NT2/D1 (cell line): Measurements from ENCODE around the gene GLIS2.

Experiments used
- DNase-seq: peaks from one replicate; pipeline ENCODE4 v3.0.0-alpha.2; 2011; ENCODE audit warnings: low read depth, low spot score
- H3K27me3 ChIP-seq: 2 replicates; pipeline ENCODE4 v1.6.0; 2011; ENCODE audit warnings: mild to moderate bottlenecking; ENCODE audit not compliant: insufficient read length, insufficient read depth
- H3K36me3 ChIP-seq: 2 replicates; pipeline ENCODE4 v1.6.1; 2011; ENCODE audit warnings: mild to moderate bottlenecking, low read length, mixed read lengths; ENCODE audit not compliant: insufficient read depth, insufficient read length
- H3K4me1 ChIP-seq: 2 replicates; pipeline ENCODE4 v1.5.1; 2011; ENCODE audit not compliant: insufficient read depth, insufficient read length
- H3K4me3 ChIP-seq: 2 replicates; pipeline ENCODE4 v1.5.1; 2011; ENCODE audit warnings: low read depth; ENCODE audit not compliant: insufficient read length
- H3K9ac ChIP-seq: 2 replicates; pipeline ENCODE4 v1.6.0; 2011; ENCODE audit warnings: low read depth; ENCODE audit not compliant: insufficient read length
- H3K9me3 ChIP-seq: 2 replicates; pipeline ENCODE4 v1.5.1; 2011; ENCODE audit warnings: mild to moderate bottlenecking, low read length; ENCODE audit not compliant: insufficient read depth
- SUZ12 ChIP-seq: IDR thresholded peaks from 2 replicates; pipeline ENCODE4 v1.6.1; 2011; ENCODE audit not compliant: insufficient read length, insufficient read depth; ENCODE audit errors: extremely low read depth
- YY1 ChIP-seq: IDR thresholded peaks from 2 replicates; pipeline ENCODE4 v1.6.1; 2011; ENCODE audit not compliant: insufficient read length, insufficient read depth
- ZNF274 ChIP-seq: IDR thresholded peaks from 2 replicates; pipeline ENCODE4 v1.6.1; 2011; ENCODE audit warnings: mild to moderate bottlenecking, low read depth, low read length

The GLIS2 gene

GRCh38 chr16:4381935-4382794 is 66.3 kb downstream of the GLIS2 start:
- H3K9me3 ChIP-seq = no peaks in the 10 kb centered on the region
- TF ChIP-seq YY1 = no peak
- TF ChIP-seq ZNF274 = no peak
- no peak for TF ChIP-seq SUZ12
- DNase-seq = no peak
- H3K36me3 ChIP-seq = peaks cover 69% of the 10 kb centered on the region
- no peaks in the 10 kb centered on the region for H3K27me3 ChIP-seq
- no peak overlapping the region for H3K9ac ChIP-seq
- peaks cover 44% of the 10 kb centered on the region for H3K4me1 ChIP-seq
- H3K4me3 ChIP-seq = no peak overlapping the region

GRCh38 chr16:4382795-4383357 is 67.0 kb downstream of the GLIS2 start:
- no peaks in the 10 kb centered on the region for H3K9me3 ChIP-seq
- no peak for TF ChIP-seq YY1
- no peak for TF ChIP-seq SUZ12
- TF ChIP-seq ZNF274 = no peak
- H3K27me3 ChIP-seq = no peaks in the 10 kb centered on the region
- no peak for DNase-seq
- H3K9ac ChIP-seq = no peak overlapping the region
- no peak overlapping the region for H3K4me3 ChIP-seq
- H3K4me1 ChIP-seq = peaks cover 45% of the 10 kb centered on the region
- H3K36me3 ChIP-seq = peaks cover 73% of the 10 kb centered on the region

- no peak for DNase-seq
- TF ChIP-seq SUZ12 (no peak), ZNF274 (no peak), YY1 (no peak)
- Histone ChIP-seq H3K9me3 (no peaks in the 10 kb centered on the region), H3K9ac (peak overlapping the region; percentile 52), H3K4me1 (peaks cover 45% of the 10 kb centered on the region), H3K36me3 (peaks cover 68% of the 10 kb centered on the region), H3K27me3 (no peaks in the 10 kb centered on the region), H3K4me3 (no peak overlapping the region)
These were observed 68.0 kb downstream of the GLIS2 start for GRCh38 chr16:4383591-4384444.

- Histone ChIP-seq H3K4me3 (no peak overlapping the region), H3K27me3 (no peaks in the 10 kb centered on the region), H3K4me1 (peaks cover 44% of the 10 kb centered on the region), H3K9me3 (no peaks in the 10 kb centered on the region), H3K36me3 (peaks cover 62% of the 10 kb centered on the region), H3K9ac (no peak overlapping the region)
- TF ChIP-seq ZNF274 (no peak), YY1 (no peak), SUZ12 (no peak)
- DNase-seq = no peak
These were observed 68.7 kb downstream of the GLIS2 start for GRCh38 chr16:4384509-4384942.

- peaks cover 50% of the 10 kb centered on the region for H3K4me1 ChIP-seq
- H3K4me3 ChIP-seq = no peak overlapping the region
- H3K27me3 ChIP-seq = no peaks in the 10 kb centered on the region
- H3K9me3 ChIP-seq = no peaks in the 10 kb centered on the region
- TF ChIP-seq SUZ12 = no peak
- no peak for TF ChIP-seq ZNF274
- no peak for TF ChIP-seq YY1
- peak overlapping the region; percentile 21 for H3K9ac ChIP-seq
- DNase-seq = no peak
- H3K36me3 ChIP-seq = peaks cover 62% of the 10 kb centered on the region
These were observed 69.4 kb downstream of the GLIS2 start for GRCh38 chr16:4385066-4385788.

- Histone ChIP-seq H3K9me3 (no peaks in the 10 kb centered on the region), H3K36me3 (peaks cover 55% of the 10 kb centered on the region), H3K9ac (no peak overlapping the region), H3K27me3 (no peaks in the 10 kb centered on the region), H3K4me3 (no peak overlapping the region), H3K4me1 (peaks cover 53% of the 10 kb centered on the region)
- no peak for DNase-seq
- TF ChIP-seq ZNF274 (no peak), SUZ12 (no peak), YY1 (no peak)
These were observed 70.1 kb downstream of the GLIS2 start for GRCh38 chr16:4385789-4386450.
